ENCODE data around the gene DIPK2A.

DIPK2A gene

GRCh38 chr3:143998266-143998665, 26.6 kb downstream of the DIPK2A start:
- Mint-ChIP-seq H3K27ac (no peak overlapping the region), H3K4me3 (no peak overlapping the region), H3K4me1 (no peaks in the 10 kb centered on the region), H3K27me3 (no peaks in the 10 kb centered on the region), H3K36me3 (peaks cover 10% of the 10 kb centered on the region), H3K9me3 (no peaks in the 10 kb centered on the region)

GRCh38 chr3:144003051-144003450, 31.4 kb downstream of the DIPK2A start:
- no peaks in the 10 kb centered on the region for H3K9me3 Mint-ChIP-seq
- no peaks in the 10 kb centered on the region for H3K27me3 Mint-ChIP-seq
- H3K27ac Mint-ChIP-seq, result no peak overlapping the region
- no peaks in the 10 kb centered on the region for H3K4me1 Mint-ChIP-seq
- no peaks in the 10 kb centered on the region for H3K36me3 Mint-ChIP-seq
- no peak overlapping the region for H3K4me3 Mint-ChIP-seq

GRCh38 chr3:144010371-144010770, 38.7 kb downstream of the DIPK2A start:
- no peaks in the 10 kb centered on the region for H3K27me3 Mint-ChIP-seq
- H3K27ac Mint-ChIP-seq, result no peak overlapping the region
- H3K9me3 Mint-ChIP-seq, result no peaks in the 10 kb centered on the region
- H3K4me1 Mint-ChIP-seq, result no peaks in the 10 kb centered on the region
- no peaks in the 10 kb centered on the region for H3K36me3 Mint-ChIP-seq
- no peak overlapping the region for H3K4me3 Mint-ChIP-seq

- H3K9me3 Mint-ChIP-seq, result no peaks in the 10 kb centered on the region
- H3K36me3 Mint-ChIP-seq, result no peaks in the 10 kb centered on the region
- no peak overlapping the region for H3K4me3 Mint-ChIP-seq
- no peaks in the 10 kb centered on the region for H3K4me1 Mint-ChIP-seq
- H3K27me3 Mint-ChIP-seq, result no peaks in the 10 kb centered on the region
- no peak overlapping the region for H3K27ac Mint-ChIP-seq
Observed at GRCh38 chr3:144011251-144011799, 39.7 kb downstream of the DIPK2A start.

GRCh38 chr3:144015133-144015532, 43.5 kb downstream of the DIPK2A start:
- no peaks in the 10 kb centered on the region for H3K9me3 Mint-ChIP-seq
- H3K4me3 Mint-ChIP-seq, result no peak overlapping the region
- H3K27me3 Mint-ChIP-seq, result no peaks in the 10 kb centered on the region
- H3K36me3 Mint-ChIP-seq, result peaks cover 3% of the 10 kb centered on the region
- H3K27ac Mint-ChIP-seq, result no peak overlapping the region
- no peaks in the 10 kb centered on the region for H3K4me1 Mint-ChIP-seq

GRCh38 chr3:144018776-144019175, 47.2 kb downstream of the DIPK2A start:
- H3K27me3 Mint-ChIP-seq, result no peaks in the 10 kb centered on the region
- H3K27ac Mint-ChIP-seq, result no peak overlapping the region
- no peaks in the 10 kb centered on the region for H3K4me1 Mint-ChIP-seq
- H3K36me3 Mint-ChIP-seq, result peaks cover 6% of the 10 kb centered on the region
- H3K4me3 Mint-ChIP-seq, result no peak overlapping the region
- peaks cover 4% of the 10 kb centered on the region for H3K9me3 Mint-ChIP-seq

Measured in activated naive CD4-positive, alpha-beta T cell treated with anti-CD3 and anti-CD28 coated beads, Interleukin-2, amount 50 U/mL, for 24 hours (primary cell).